ENCODE results near the gene NHSL1.

- TF ChIP-seq CTCF (IDR thresholded peaks at IDR 0.05) (peak; percentile 89), ZFX (IDR thresholded peaks at IDR 0.05; ENCODE audit: borderline replicate concordance) (no peak)
These were observed 95.3 kb downstream of the NHSL1 start, which contains the start of gene HEBP2 for GRCh38 chr6:138403801-138404665.

Data from 22Rv1 (cell line).